Prostate gland (tissue), 2 donors: ENCODE results near the gene EXOC2.

Source experiments
- CTCF ChIP-seq, 4 experiments: fragments of 200-600 bp in 2 of 4; fragments of 450-650 bp in 2 of 4; sonication (generic) in 2 of 4; IDR thresholded peaks; 1 replicate in 3 of 4; 2 replicates in 1 of 4; pipeline ENCODE4 v1.5.1; 2016 to 2019; ENCODE audit warnings: antibody characterized with exemption in 4 of 4, mild to moderate bottlenecking in 2 of 4, moderate library complexity in 2 of 4
- POLR2A ChIP-seq: fragments of 450-650 bp; IDR thresholded peaks from one replicate; pipeline ENCODE4 v1.6.1; 2016; ENCODE audit warnings: antibody characterized with exemption, mild to moderate bottlenecking

GRCh38 chr6:451847-452246 is 241.1 kb downstream of the EXOC2 start:
- TF ChIP-seq POLR2A, result no peak
- TF ChIP-seq CTCF (IDR thresholded peaks at IDR 0.05), result no peak
